Measurements from ENCODE around the gene ZNF436. TPM values are rescaled to one million over a fixed set of nuclear protein-coding genes. Genes with fewer than 3 reads are reported as not detected.

ZNF436 gene
- total and polyA plus RNA-seq, 2 of the 13 experiments (the other 11 are each of a cell fraction or from before 2014, with no cell fraction given) = 4.3 to 9.9 TPM

- no peak for TF ChIP-seq FOXP4 (CRISPR knock-in tag; IDR thresholded peaks at IDR 0.05)
- no peak for TF ChIP-seq MTA3 (CRISPR knock-in tag; IDR thresholded peaks at IDR 0.05)
- TF ChIP-seq ZNF766 (CRISPR knock-in tag; IDR thresholded peaks at IDR 0.05; ENCODE audit: borderline replicate concordance) = peak; percentile 83; the same call in 1 of the 2 replicates
- TF ChIP-seq ZNF772 (CRISPR knock-in tag; IDR thresholded peaks at IDR 0.05) = peak; percentile 33; the same call in 1 of the 2 replicates
- TF ChIP-seq SNAPC5 (CRISPR knock-in tag; IDR thresholded peaks at IDR 0.05; ENCODE audit: borderline replicate concordance) = 0 out of 2 replicates have a peak, but pooled peaks have one; percentile 60
- no peak for TF ChIP-seq U2AF1 (optimal IDR thresholded peaks at IDR 0.05; ENCODE audit: low read depth, low read length)
- peak; percentile 59; the same call in 1 of the 2 replicates for TF ChIP-seq ARNT2 (CRISPR knock-in tag; IDR thresholded peaks at IDR 0.05; ENCODE audit: low read depth)
- TF ChIP-seq ZNF124 (CRISPR knock-in tag; IDR thresholded peaks at IDR 0.05) = peak; percentile 64; the same call in 1 of the 2 replicates
- no peak; the same call in 1 of the 2 replicates for TF ChIP-seq ZNF724P (CRISPR knock-in tag; IDR thresholded peaks at IDR 0.05; ENCODE audit: borderline replicate concordance)
- TF ChIP-seq MAFG (CRISPR knock-in tag; IDR thresholded peaks at IDR 0.05) = no peak
- TF ChIP-seq NFE2 (CRISPR knock-in tag; IDR thresholded peaks at IDR 0.05) = no peak
- TF ChIP-seq HINFP (CRISPR knock-in tag; IDR thresholded peaks at IDR 0.05; ENCODE audit: low read depth) = 0 out of 2 replicates have a peak, but pooled peaks have one; percentile 14
- no peak for TF ChIP-seq SMARCE1 (IDR thresholded peaks at IDR 0.05; ENCODE audit: borderline replicate concordance)
- TF ChIP-seq ZNF670 (CRISPR knock-in tag; IDR thresholded peaks at IDR 0.05; ENCODE audit: borderline replicate concordance) = no peak
- TF ChIP-seq RAD21 (CRISPR knock-in tag; IDR thresholded peaks at IDR 0.05) = no peak
- TF ChIP-seq SCMH1 (CRISPR knock-in tag; IDR thresholded peaks at IDR 0.05; ENCODE audit: borderline replicate concordance) = no peak
- no peak for TF ChIP-seq U2AF2 (IDR thresholded peaks at IDR 0.05; ENCODE audit: low read depth, low read length)
- TF ChIP-seq NFE2L2 (IDR thresholded peaks at IDR 0.05; ENCODE audit: low read length) = no peak
- peak; percentile 66 for TF ChIP-seq XRCC5 (optimal IDR thresholded peaks at IDR 0.05; ENCODE audit: low read length)
- no peak for TF ChIP-seq PRDM15 (CRISPR knock-in tag; IDR thresholded peaks at IDR 0.05)
- 0 out of 2 replicates have a peak, but pooled peaks have one; percentile 62 for TF ChIP-seq WIZ (CRISPR knock-in tag; IDR thresholded peaks at IDR 0.05)
These were observed 25.3 kb downstream of the ZNF436 start, which contains the start of gene HNRNPR (continued) for GRCh38 chr1:23344111-23344986.

Data from HepG2 (cell line).